HUES48 (cell line): ENCODE measurements around the gene ABI3BP.

ENCODE experiments used
- H3K27ac ChIP-seq: one replicate; pipeline ENCODE4 v1.7.0; 2013; ENCODE audit warnings: low read depth, low read length, inconsistent platforms
- H3K27me3 ChIP-seq: 2 replicates; pipeline ENCODE4 v1.6.1; 2013; ENCODE audit warnings: mild to moderate bottlenecking, low read length; ENCODE audit not compliant: control insufficient read depth, insufficient read depth
- H3K36me3 ChIP-seq: 2 replicates; pipeline ENCODE4 v1.6.1; 2013; ENCODE audit warnings: low read length; ENCODE audit not compliant: control insufficient read depth, insufficient read depth
- H3K4me1 ChIP-seq: 2 replicates; pipeline ENCODE4 v1.6.1; 2013; ENCODE audit warnings: mild to moderate bottlenecking, low read length; ENCODE audit not compliant: control insufficient read depth, insufficient read depth
- H3K4me3 ChIP-seq: 2 replicates; pipeline ENCODE4 v1.5.1; 2013; ENCODE audit warnings: mild to moderate bottlenecking, low read depth, low read length
- H3K9ac ChIP-seq: 2 replicates; pipeline ENCODE4 v1.6.1; 2013; ENCODE audit warnings: mild to moderate bottlenecking, low read depth, low read length, moderate library complexity
- H3K9me3 ChIP-seq: 2 replicates; pipeline ENCODE4 v1.6.1; 2013; ENCODE audit warnings: low read length; ENCODE audit not compliant: control insufficient read depth, insufficient read depth

Gene ABI3BP

GRCh38 chr3:100968932-100969906, 24.0 kb downstream of the ABI3BP start:
- Histone ChIP-seq H3K27ac (no peak overlapping the region), H3K9me3 (0 out of 2 replicates have a peak, but pooled peaks cover 3% of the 10 kb centered on the region), H3K4me3 (no peak overlapping the region), H3K36me3 (no peaks in the 10 kb centered on the region), H3K27me3 (no peaks in the 10 kb centered on the region), H3K4me1 (no peaks in the 10 kb centered on the region), H3K9ac (no peak overlapping the region)

DNA sequence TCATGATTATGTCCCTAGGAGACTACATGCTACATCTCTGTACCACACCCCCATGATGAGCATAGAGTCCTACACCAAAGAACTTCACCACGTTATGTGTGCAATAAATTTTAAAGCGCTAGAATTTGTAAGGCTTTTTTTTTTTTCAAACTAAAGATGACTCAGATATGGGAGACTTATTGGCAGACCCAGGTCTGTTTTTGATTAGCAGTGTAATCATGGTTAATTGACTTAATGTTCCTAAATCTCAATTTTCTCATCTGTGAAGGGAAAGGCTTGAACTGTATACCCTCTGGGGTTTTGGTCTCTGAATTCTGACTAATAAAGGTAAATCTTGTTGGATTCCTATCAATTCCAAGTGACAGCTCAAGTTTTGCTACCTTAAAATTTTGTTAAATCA, 26.4 kb downstream of the ABI3BP start:
- H3K4me1 ChIP-seq, result no peaks in the 10 kb centered on the region
- no peaks in the 10 kb centered on the region for H3K27me3 ChIP-seq
- H3K9me3 ChIP-seq, result 0 out of 2 replicates have a peak, but pooled peaks cover 5% of the 10 kb centered on the region
- H3K36me3 ChIP-seq, result no peaks in the 10 kb centered on the region
- no peak overlapping the region for H3K27ac ChIP-seq
- no peak overlapping the region for H3K9ac ChIP-seq
- H3K4me3 ChIP-seq, result no peak overlapping the region

- Histone ChIP-seq H3K27me3 (no peaks in the 10 kb centered on the region), H3K4me3 (no peak overlapping the region), H3K4me1 (no peaks in the 10 kb centered on the region), H3K9me3 (0 out of 2 replicates have a peak, but pooled peaks cover 5% of the 10 kb centered on the region), H3K36me3 (no peaks in the 10 kb centered on the region), H3K9ac (no peak overlapping the region), H3K27ac (no peak overlapping the region)
Observed at GRCh38 chr3:100966049-100966491, 27.2 kb downstream of the ABI3BP start.

- Histone ChIP-seq H3K36me3 (no peaks in the 10 kb centered on the region), H3K27me3 (no peaks in the 10 kb centered on the region), H3K27ac (no peak overlapping the region), H3K4me3 (no peak overlapping the region), H3K9ac (no peak overlapping the region), H3K9me3 (0 out of 2 replicates have a peak, but pooled peaks cover 5% of the 10 kb centered on the region), H3K4me1 (no peaks in the 10 kb centered on the region)
Observed at GRCh38 chr3:100963041-100963440, 30.2 kb downstream of the ABI3BP start.

DNA sequence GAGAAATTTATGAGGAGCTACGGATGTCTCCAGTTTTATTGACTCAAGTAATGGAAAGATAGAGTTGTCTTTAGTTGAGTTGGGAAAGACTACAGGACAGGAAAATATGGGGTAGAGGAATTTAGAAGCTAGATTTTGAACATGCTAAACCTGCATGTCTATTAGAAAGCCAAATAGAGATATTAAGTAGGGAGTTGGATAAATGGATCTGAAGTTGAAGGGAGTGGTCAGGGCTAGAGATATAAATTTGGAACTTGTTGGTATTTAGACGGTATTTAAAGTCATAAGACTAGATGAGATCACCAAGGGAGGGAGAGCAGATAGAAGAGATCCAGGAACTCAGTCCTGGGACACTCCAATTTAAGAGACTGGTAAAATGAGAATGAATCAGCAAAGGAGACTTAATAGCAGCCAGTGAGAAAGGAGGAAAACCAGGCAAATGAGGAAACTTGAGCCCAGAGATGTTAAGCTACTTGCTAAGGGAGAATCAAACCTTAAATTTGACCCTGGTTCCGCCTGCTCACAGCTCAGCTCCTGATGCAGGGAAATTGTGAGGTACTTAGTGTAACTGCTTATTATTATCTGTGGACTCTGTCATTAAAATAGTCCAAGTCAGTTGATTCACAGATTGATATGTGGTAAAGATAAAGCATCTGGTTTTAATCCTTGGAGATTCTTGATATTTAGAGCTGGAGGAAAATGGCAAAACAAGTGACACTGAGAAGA, 35.8 kb downstream of the ABI3BP start:
- H3K9me3 ChIP-seq, result no peaks in the 10 kb centered on the region
- H3K4me3 ChIP-seq, result no peak overlapping the region
- no peak overlapping the region for H3K27ac ChIP-seq
- no peaks in the 10 kb centered on the region for H3K4me1 ChIP-seq
- H3K27me3 ChIP-seq, result no peaks in the 10 kb centered on the region
- H3K36me3 ChIP-seq, result no peaks in the 10 kb centered on the region
- H3K9ac ChIP-seq, result no peak overlapping the region

DNA sequence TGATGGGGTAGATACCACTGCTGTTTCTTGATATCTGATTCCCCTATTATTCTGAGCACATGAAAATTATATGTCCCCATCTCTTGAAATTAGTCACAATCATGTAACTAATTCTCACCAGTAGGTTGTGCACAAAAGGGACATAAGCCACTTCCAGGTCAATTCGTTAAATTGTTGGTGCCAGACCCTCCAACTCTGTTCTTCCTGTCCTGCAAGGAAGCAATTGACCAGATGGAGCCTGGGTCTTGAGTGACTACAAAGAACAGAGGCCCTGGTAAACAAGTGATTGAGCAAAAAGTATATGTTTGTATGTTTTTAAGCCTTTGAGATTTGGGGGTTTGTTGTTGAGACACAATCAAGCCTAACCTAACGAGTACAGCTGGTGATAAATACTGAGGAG, 36.9 kb downstream of the ABI3BP start:
- Histone ChIP-seq H3K4me3 (no peak overlapping the region), H3K9ac (no peak overlapping the region), H3K36me3 (no peaks in the 10 kb centered on the region), H3K4me1 (no peaks in the 10 kb centered on the region), H3K27me3 (no peaks in the 10 kb centered on the region), H3K27ac (no peak overlapping the region), H3K9me3 (no peaks in the 10 kb centered on the region)

- no peaks in the 10 kb centered on the region for H3K27me3 ChIP-seq
- no peak overlapping the region for H3K27ac ChIP-seq
- H3K4me3 ChIP-seq, result no peak overlapping the region
- no peak overlapping the region for H3K9ac ChIP-seq
- no peaks in the 10 kb centered on the region for H3K4me1 ChIP-seq
- no peaks in the 10 kb centered on the region for H3K36me3 ChIP-seq
- H3K9me3 ChIP-seq, result no peaks in the 10 kb centered on the region
Observed at GRCh38 chr3:100954990-100955389, 38.2 kb downstream of the ABI3BP start.

- Histone ChIP-seq H3K9me3 (no peaks in the 10 kb centered on the region), H3K4me1 (no peaks in the 10 kb centered on the region), H3K27ac (no peak overlapping the region), H3K4me3 (no peak overlapping the region), H3K36me3 (no peaks in the 10 kb centered on the region), H3K27me3 (no peaks in the 10 kb centered on the region), H3K9ac (no peak overlapping the region)
Observed at GRCh38 chr3:100954199-100954935, 38.9 kb downstream of the ABI3BP start.

- Histone ChIP-seq H3K27ac (no peak overlapping the region), H3K4me1 (no peaks in the 10 kb centered on the region), H3K9me3 (no peaks in the 10 kb centered on the region), H3K4me3 (no peak overlapping the region), H3K36me3 (no peaks in the 10 kb centered on the region), H3K9ac (no peak overlapping the region), H3K27me3 (no peaks in the 10 kb centered on the region)
Observed at GRCh38 chr3:100953103-100953502, 40.1 kb downstream of the ABI3BP start.

- no peaks in the 10 kb centered on the region for H3K27me3 ChIP-seq
- H3K27ac ChIP-seq, result no peak overlapping the region
Observed at GRCh38 chr3:100947119-100947518, 46.1 kb downstream of the ABI3BP start.

More at GRCh38 chr3:100947119-100947518, 46.1 kb downstream of the ABI3BP start:
- no peaks in the 10 kb centered on the region for H3K4me1 ChIP-seq
- no peaks in the 10 kb centered on the region for H3K36me3 ChIP-seq
- H3K4me3 ChIP-seq, result no peak overlapping the region
- H3K9ac ChIP-seq, result no peak overlapping the region
- no peaks in the 10 kb centered on the region for H3K9me3 ChIP-seq
